B cell (primary cell): ENCODE data around the gene HIRA. TPM values are rescaled to one million over a fixed set of nuclear protein-coding genes. Genes with fewer than 3 reads are reported as not detected.
A peak's percentile ranks its signal among the peaks of the same experiment; 100 is the strongest.

ENCODE experiments used
- ATAC-seq: fragments of 200-7000 bp; cut with Tn5 transposase; one replicate; pipeline ENCODE4 v1.10.0; 2021; ENCODE audit warnings: low read depth, mild to moderate bottlenecking, moderate number of reproducible peaks, moderate library complexity
- CTCF ChIA-PET: fragments of 350-600 bp; sonication (Branson Sonifier 250); formaldehyde crosslinking; loops from one replicate; lab custom pipeline; 2021; ENCODE audit warnings: antibody characterized with exemption, inconsistent platforms; lab: Charles Lee
- POLR2A ChIA-PET: fragments of 350-600 bp; sonication (Branson Sonifier 250); formaldehyde crosslinking; loops from one replicate; lab custom pipeline; 2021; ENCODE audit warnings: antibody characterized with exemption; lab: Charles Lee
- DNase-seq: peaks from one replicate; pipeline ENCODE4 v3.0.0; 2013
- H2AFZ ChIP-seq: 2 replicates; pipeline ENCODE4 v1.6.1; 2012; ENCODE audit warnings: mild to moderate bottlenecking, low read depth, low read length; ENCODE audit not compliant: insufficient read depth, poor library complexity, severe bottlenecking
- H3K27ac ChIP-seq, 2 donors: 1 replicate in 1 of 2; 2 replicates in 1 of 2; pipeline ENCODE4 v1.5.1; 2012 to 2013; ENCODE audit warnings: low read length in 2 of 2, mild to moderate bottlenecking in 2 of 2, moderate library complexity in 1 of 2
- H3K27me3 ChIP-seq, 4 experiments: fragments of 200-600 bp in 1 of 4; sonication (generic) in 1 of 4; replicated peaks in 1 of 4; 1 replicate in 2 of 4; 2 replicates in 2 of 4; pipeline versions ENCODE4 v1.6.1 to v1.7.0; 2013 to 2016; ENCODE audit warnings: low read length in 3 of 4, mild to moderate bottlenecking in 2 of 4, mixed read lengths in 1 of 4, moderate library complexity in 1 of 4; ENCODE audit not compliant: insufficient read depth in 4 of 4, control insufficient read depth in 3 of 4; ENCODE audit errors: control extremely low read depth in 1 of 4
- H3K36me3 ChIP-seq, 2 experiments: replicated peaks in 1 of 2; 1 replicate in 1 of 2; 2 replicates in 1 of 2; pipeline versions ENCODE4 v1.6.1 to v1.7.1; 2013; ENCODE audit warnings: low read length in 1 of 2; ENCODE audit not compliant: insufficient read depth in 2 of 2, control insufficient read depth in 1 of 2; ENCODE audit errors: control extremely low read depth in 1 of 2, extremely low read depth in 1 of 2
- H3K4me1 ChIP-seq, 2 donors: fragments of 200-600 bp in 1 of 2; sonication (generic) in 1 of 2; 1 replicate in 1 of 2; 2 replicates in 1 of 2; pipeline versions ENCODE4 v1.5.1 to v1.6.1; 2013 to 2017; ENCODE audit warnings: low read length in 2 of 2; ENCODE audit not compliant: control insufficient read depth in 2 of 2, insufficient read depth in 2 of 2
- H3K4me2 ChIP-seq: replicated peaks from 2 replicates; pipeline ENCODE3; 2012; ENCODE audit warnings: mild to moderate bottlenecking, low read depth, low read length; ENCODE audit not compliant: poor library complexity, severe bottlenecking
- H3K4me3 ChIP-seq, 5 experiments: fragments of 200-600 bp in 1 of 5; sonication (generic) in 1 of 5; 1 replicate in 3 of 5; 2 replicates in 2 of 5; pipeline versions ENCODE4 v1.5.1 to v1.7.0; 2011 to 2016; ENCODE audit warnings: low read length in 4 of 5, mild to moderate bottlenecking in 4 of 5, low read depth in 2 of 5, control low read depth in 1 of 5, moderate library complexity in 1 of 5; ENCODE audit not compliant: insufficient read depth in 1 of 5; ENCODE audit errors: control extremely low read depth in 1 of 5, extremely low read depth in 1 of 5
- H3K79me2 ChIP-seq: fragments of 200-600 bp; sonication (generic); one replicate; pipeline ENCODE4 v1.6.0; 2016; ENCODE audit warnings: low read length; ENCODE audit not compliant: control insufficient read depth, insufficient read depth
- H3K9ac ChIP-seq: fragments of 200-600 bp; sonication (generic); 2 replicates; pipeline ENCODE4 v1.6.1; 2017; ENCODE audit warnings: mild to moderate bottlenecking, low read length, moderate library complexity
- H3K9me3 ChIP-seq, 3 donors: one replicate each; pipeline versions ENCODE4 v1.6.1 to v1.7.1; 2013; ENCODE audit warnings: low read length in 2 of 3; ENCODE audit not compliant: control insufficient read depth in 2 of 3, insufficient read depth in 1 of 3; ENCODE audit errors: control extremely low read depth in 1 of 3
- H4K20me1 ChIP-seq: 2 replicates; pipeline ENCODE4 v1.6.0; 2012; ENCODE audit warnings: mild to moderate bottlenecking, low read length; ENCODE audit not compliant: insufficient read depth, control insufficient read depth, poor library complexity, severe bottlenecking
- H3K27ac Mint-ChIP-seq: one replicate; pipeline ENCODE4 v1.8.0; 2021; ENCODE audit warnings: mixed read lengths
- H3K27me3 Mint-ChIP-seq: one replicate; pipeline ENCODE4 v1.8.0; 2021; ENCODE audit warnings: mixed read lengths
- H3K4me1 Mint-ChIP-seq: one replicate; pipeline ENCODE4 v1.8.0; 2021; ENCODE audit warnings: mixed read lengths
- H3K4me3 Mint-ChIP-seq: one replicate; pipeline ENCODE4 v1.8.0; 2021; ENCODE audit warnings: mixed read lengths
- H3K9me3 Mint-ChIP-seq: one replicate; pipeline ENCODE4 v1.8.0; 2022; ENCODE audit warnings: mixed read lengths; ENCODE audit not compliant: insufficient read depth
- EZH2 ChIP-seq: IDR thresholded peaks from 2 replicates; pipeline ENCODE4 v1.6.1; 2012; ENCODE audit warnings: borderline replicate concordance, low read depth, mild to moderate bottlenecking, moderate library complexity, low read length; ENCODE audit not compliant: insufficient read depth, poor library complexity, severe bottlenecking
- WGBS: methylation state at CpG from one replicate; pipeline ENCODE4 v1.1.5; 2013; ENCODE audit warnings: missing lambda C conversion rate; ENCODE audit not compliant: insufficient coverage; 5-methylcytosine and 5-hydroxymethylcytosine counted together
- intact Hi-C: fragments of 100-400 bp; cut with micrococcal nuclease; formaldehyde crosslinking; loops from one replicate; pipeline ENCODE4 v1.10.0; 2022
- polyA plus RNA-seq: library from polyadenylated mRNA; depleted of rRNA; stranded (reverse); fragments of >200 nt; gene quantifications from 2 replicates; pipeline ENCODE4 v1.2.3, GENCODE V29; 2012
- total RNA-seq, 2 donors: library from RNA; stranded (reverse); fragments of 120-200 nt in 1 of 2; gene quantifications; 1 replicate in 1 of 2; 2 replicates in 1 of 2; pipeline versions ENCODE4 v1.2.3 to v1.2.4, GENCODE V29; 2013 to 2022
- TF ChIP-seq, protein P1 (sequence below): fragments of 200-600 bp; IDR thresholded peaks from one replicate; pipeline ENCODE4 v1.8.0; 2022; ENCODE audit warnings: antibody characterized with exemption, mild to moderate bottlenecking

Gene HIRA
- total and polyA plus RNA-seq, 2 donors (not counting 1 experiment from before 2014, with no cell fraction given) = 28.3 to 34.5 TPM

DNA sequence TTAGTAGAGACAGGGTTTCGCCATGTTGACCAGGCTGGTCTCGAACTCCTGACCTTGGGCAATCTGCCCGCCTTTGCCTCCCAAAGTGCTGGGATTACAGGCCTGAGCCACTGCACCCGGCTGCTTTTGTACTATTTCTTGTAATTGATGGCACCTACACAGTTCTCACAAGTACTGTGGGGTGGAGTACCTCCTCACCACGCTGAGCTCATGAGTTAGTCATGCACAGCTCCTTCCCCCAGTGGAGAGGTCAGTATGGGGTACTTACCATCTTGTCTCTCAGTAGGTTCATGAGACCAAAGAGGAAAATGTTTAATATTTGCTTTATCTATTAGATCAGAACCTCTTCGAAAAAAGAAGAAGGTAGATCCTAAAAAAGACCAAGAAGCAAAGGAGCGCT lies 2.9 kb upstream of the HIRA start:
- peaks cover 44 to 53% of the 10 kb centered on the region in 2 donors for H3K4me1 ChIP-seq
- ChIA-PET POLR2A (interaction anchor here (0.6 to 3.9 kb wide), 3 partner anchors 12 to 338 kb away, joined by 3 to 29 read pairs (median 4); partner anchors contain the start of genes C22orf39 and UFD1), CTCF (interaction anchor here (0.7 to 1.6 kb wide), 3 partner anchors 141 to 290 kb away, joined by 4 to 7 read pairs (median 5); partner anchors contain the start of gene ESS2)
- TF ChIP-seq EZH2 = no peak
- TF ChIP-seq, protein P1, sequence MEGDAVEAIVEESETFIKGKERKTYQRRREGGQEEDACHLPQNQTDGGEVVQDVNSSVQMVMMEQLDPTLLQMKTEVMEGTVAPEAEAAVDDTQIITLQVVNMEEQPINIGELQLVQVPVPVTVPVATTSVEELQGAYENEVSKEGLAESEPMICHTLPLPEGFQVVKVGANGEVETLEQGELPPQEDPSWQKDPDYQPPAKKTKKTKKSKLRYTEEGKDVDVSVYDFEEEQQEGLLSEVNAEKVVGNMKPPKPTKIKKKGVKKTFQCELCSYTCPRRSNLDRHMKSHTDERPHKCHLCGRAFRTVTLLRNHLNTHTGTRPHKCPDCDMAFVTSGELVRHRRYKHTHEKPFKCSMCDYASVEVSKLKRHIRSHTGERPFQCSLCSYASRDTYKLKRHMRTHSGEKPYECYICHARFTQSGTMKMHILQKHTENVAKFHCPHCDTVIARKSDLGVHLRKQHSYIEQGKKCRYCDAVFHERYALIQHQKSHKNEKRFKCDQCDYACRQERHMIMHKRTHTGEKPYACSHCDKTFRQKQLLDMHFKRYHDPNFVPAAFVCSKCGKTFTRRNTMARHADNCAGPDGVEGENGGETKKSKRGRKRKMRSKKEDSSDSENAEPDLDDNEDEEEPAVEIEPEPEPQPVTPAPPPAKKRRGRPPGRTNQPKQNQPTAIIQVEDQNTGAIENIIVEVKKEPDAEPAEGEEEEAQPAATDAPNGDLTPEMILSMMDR = no peak
- H3K27me3 ChIP-seq = no peaks in the 10 kb centered on the region
- H2AFZ ChIP-seq = no peak overlapping the region
- no peaks in the 10 kb centered on the region for H3K27me3 Mint-ChIP-seq
- H3K9me3 ChIP-seq = no peaks in the 10 kb centered on the region
- H3K4me3 Mint-ChIP-seq = peak overlapping the region; percentile 45
- H3K27ac Mint-ChIP-seq = peak overlapping the region; percentile 78
- ATAC-seq (no peak), DNase-seq (peak; percentile 23)
- WGBS = no CpG with 5 or more reads among the region's 7 CpGs
- H3K36me3 ChIP-seq = peaks cover 5 to 13% of the 10 kb centered on the region in 2 experiments
- no peak overlapping the region for H3K4me3 ChIP-seq
- H3K27ac ChIP-seq = peak overlapping the region; percentile 67 to 91
- peak overlapping the region; percentile 45 for H3K4me2 ChIP-seq
- H3K9ac ChIP-seq = no peak overlapping the region
- no peaks in the 10 kb centered on the region for H3K9me3 Mint-ChIP-seq
- H3K79me2 ChIP-seq = peaks cover 34% of the 10 kb centered on the region
- intact Hi-C loops = loop anchor here (5.0 kb wide), 1 partner anchor 142 kb away; the partner anchor contains the start of gene CLTCL1
- peaks cover 50% of the 10 kb centered on the region for H3K4me1 Mint-ChIP-seq
- H4K20me1 ChIP-seq = peaks cover 16% of the 10 kb centered on the region

DNA sequence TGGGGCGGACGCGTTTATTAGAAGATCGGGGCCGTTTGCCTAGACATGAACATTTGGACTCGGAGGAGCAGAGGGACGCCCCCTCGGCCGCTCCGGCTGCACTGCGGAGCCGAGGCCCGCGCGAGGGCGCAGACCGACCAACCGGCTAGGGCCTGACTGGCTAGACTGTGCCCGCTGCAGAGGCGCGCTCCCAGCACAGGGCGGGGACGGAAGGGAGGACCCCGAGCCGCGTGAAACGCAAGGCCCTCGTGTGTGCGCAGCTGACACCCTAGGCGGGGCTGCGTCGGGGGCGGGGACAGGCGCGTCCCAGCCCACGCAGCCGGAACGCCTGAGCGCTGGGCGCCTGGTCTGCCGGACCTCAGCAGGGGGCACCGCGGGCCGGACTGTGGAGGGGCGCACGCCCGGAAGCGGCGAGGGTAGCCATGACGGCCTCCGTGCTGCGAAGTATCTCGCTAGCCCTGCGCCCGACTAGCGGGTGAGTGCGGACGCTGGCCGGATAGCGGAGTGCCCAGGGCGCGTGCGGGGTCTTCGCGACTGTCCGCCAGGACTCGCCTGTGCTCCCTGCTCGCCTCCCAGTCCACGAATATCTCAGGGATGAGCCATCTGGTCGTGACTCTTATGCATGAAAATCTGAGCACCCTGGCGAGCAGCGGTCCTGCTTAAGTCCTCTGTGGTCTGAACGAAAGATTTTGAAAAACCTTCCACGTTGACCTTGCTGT lies 759 bp upstream of the HIRA start, which contains the start of gene MRPL40:
Gene MRPL40, plus strand, starts transcription at position 413 of the 719 bp plus-strand sequence. Its CDS starts 10 bp downstream, at position 423.
- H3K9me3 ChIP-seq = no peaks in the 10 kb centered on the region
- H3K27me3 ChIP-seq = no peaks in the 10 kb centered on the region
- under 1% methylated on average over 74 of the region's 74 CpGs for WGBS
- POLR2A ChIA-PET = interaction anchor here (0.9 to 3.9 kb wide), 11 partner anchors 13 to 258 kb away, joined by 3 to 29 read pairs (median 6); partner anchors contain the start of genes C22orf39, CDC45, CLTCL1 and SLC25A1
- H3K9ac ChIP-seq = peak within 1 kb of the TSS; percentile 96
- peak within 1 kb of the TSS; percentile 73 to 90 (median 85) for H3K4me3 ChIP-seq
- CTCF ChIA-PET = interaction anchor here (0.7 to 0.9 kb wide), 3 partner anchors 15 to 71 kb away, joined by 3 to 4 read pairs (median 3); partner anchors contain the start of gene C22orf39
- H3K36me3 ChIP-seq = peaks cover 2 to 13% of the 10 kb centered on the region in 2 experiments
- peak; percentile 87 for ATAC-seq
- H3K4me1 Mint-ChIP-seq = peaks cover 62% of the 10 kb centered on the region
- no peak for TF ChIP-seq EZH2
- TF ChIP-seq, protein P1 = no peak
- H3K4me1 ChIP-seq = peaks cover 46 to 63% of the 10 kb centered on the region in 2 donors
- H3K27me3 Mint-ChIP-seq = no peaks in the 10 kb centered on the region
- H3K4me2 ChIP-seq = peak within 1 kb of the TSS; percentile 98
- peak within 1 kb of the TSS; percentile 93 for H3K4me3 Mint-ChIP-seq
- peak within 1 kb of the TSS; percentile 93 for H2AFZ ChIP-seq
- peak within 1 kb of the TSS; percentile 98 for H3K27ac Mint-ChIP-seq
- H3K9me3 Mint-ChIP-seq = no peaks in the 10 kb centered on the region
- DNase-seq = peak; percentile 90
- H3K27ac ChIP-seq = peak within 1 kb of the TSS; percentile 91 to 97
- peaks cover 49% of the 10 kb centered on the region for H3K79me2 ChIP-seq
- peaks cover 30% of the 10 kb centered on the region for H4K20me1 ChIP-seq
- intact Hi-C loops = loop anchor here (1.0 to 5.0 kb wide), 6 partner anchors 15 to 287 kb away; partner anchors contain the start of genes C22orf39, CDC45, CLTCL1 and ESS2
